Common myeloid progenitor, CD34-positive (primary cell): ENCODE results near the gene FAM210A.
A peak's percentile ranks its signal among the peaks of the same experiment; 100 is the strongest.

Source experiments
- CTCF ChIA-PET: fragments of 350-600 bp; sonication (Branson Sonifier 250); formaldehyde crosslinking; loops from one replicate; lab custom pipeline; 2021; ENCODE audit warnings: antibody characterized with exemption; lab: Charles Lee
- POLR2A ChIA-PET: fragments of 350-600 bp; sonication (Branson Sonifier 250); formaldehyde crosslinking; loops from one replicate; lab custom pipeline; 2021; ENCODE audit warnings: antibody characterized with exemption; lab: Charles Lee
- DNase-seq, 3 donors: peaks; one replicate each; pipeline versions ENCODE4 v3.0.0 to v3.0.0-alpha.2; 2013
- H3K27ac ChIP-seq, 2 experiments: 1 replicate in 1 of 2; 2 replicates in 1 of 2; pipeline ENCODE4 v1.7.0; 2013; ENCODE audit warnings: inconsistent platforms in 2 of 2, low read length in 2 of 2, mild to moderate bottlenecking in 2 of 2, low read depth in 1 of 2, moderate library complexity in 1 of 2; ENCODE audit not compliant: severe bottlenecking in 2 of 2, insufficient read depth in 1 of 2, poor library complexity in 1 of 2
- H3K27me3 ChIP-seq, 5 experiments: replicated peaks in 2 of 5; 1 replicate in 3 of 5; 2 replicates in 2 of 5; pipeline versions ENCODE4 v1.6.1 to v1.7.0; 2013; ENCODE audit warnings: low read length in 4 of 5, mild to moderate bottlenecking in 2 of 5, moderate library complexity in 2 of 5, inconsistent platforms in 1 of 5; ENCODE audit not compliant: insufficient read depth in 5 of 5, control insufficient read depth in 4 of 5
- H3K36me3 ChIP-seq, 4 experiments: 1 replicate in 2 of 4; 2 replicates in 2 of 4; pipeline versions ENCODE4 v1.6.1 to v1.7.0; 2013; ENCODE audit warnings: low read length in 3 of 4, control low read depth in 1 of 4, mild to moderate bottlenecking in 1 of 4; ENCODE audit not compliant: control insufficient read depth in 4 of 4, insufficient read depth in 4 of 4
- H3K4me1 ChIP-seq, 4 experiments: 1 replicate in 3 of 4; 2 replicates in 1 of 4; pipeline versions ENCODE4 v1.6.1 to v1.7.1; 2013; ENCODE audit warnings: low read length in 3 of 4, mild to moderate bottlenecking in 3 of 4, control low read depth in 1 of 4, inconsistent platforms in 1 of 4, moderate library complexity in 1 of 4; ENCODE audit not compliant: control insufficient read depth in 4 of 4, insufficient read depth in 4 of 4; ENCODE audit errors: control extremely low read depth in 1 of 4
- H3K4me3 ChIP-seq, 7 experiments: 1 replicate in 4 of 7; 2 replicates in 3 of 7; pipeline versions ENCODE4 v1.5.1 to v1.7.0; 2013; ENCODE audit warnings: mild to moderate bottlenecking in 7 of 7, low read length in 6 of 7, moderate library complexity in 6 of 7, inconsistent platforms in 2 of 7, low read depth in 2 of 7, control low read depth in 1 of 7; ENCODE audit not compliant: insufficient read depth in 4 of 7, control insufficient read depth in 1 of 7; ENCODE audit errors: extremely low read depth in 1 of 7
- H3K9me3 ChIP-seq, 5 experiments: 1 replicate in 4 of 5; 2 replicates in 1 of 5; pipeline versions ENCODE4 v1.6.1 to v1.7.1; 2013; ENCODE audit warnings: low read length in 4 of 5, mild to moderate bottlenecking in 2 of 5, inconsistent platforms in 1 of 5, low read depth in 1 of 5, moderate library complexity in 1 of 5; ENCODE audit not compliant: control insufficient read depth in 4 of 5, insufficient read depth in 2 of 5; ENCODE audit errors: control extremely low read depth in 1 of 5
- WGBS: methylation state at CpG from one replicate; pipeline ENCODE4 v1.1.5; 2013; ENCODE audit not compliant: insufficient coverage; 5-methylcytosine and 5-hydroxymethylcytosine counted together

FAM210A gene

GRCh38 chr18:13641551-13642439 lies 84.6 kb downstream of the FAM210A start:
- ChIA-PET CTCF (no interaction called here), POLR2A (no interaction called here)
- H3K4me3 ChIP-seq = peak overlapping the region in 6 of 7 experiments; percentile 22 to 78 (median 54)
- H3K36me3 ChIP-seq = peaks cover 2 to 15% (median 4%) of the 10 kb centered on the region in 4 experiments
- WGBS = 9% methylated on average over 76 of the region's 84 CpGs
- H3K27me3 ChIP-seq = no peaks in the 10 kb centered on the region
- H3K9me3 ChIP-seq = no peaks in the 10 kb centered on the region
- H3K4me1 ChIP-seq = peaks cover 0 to 17% (median 7%) of the 10 kb centered on the region in 4 experiments
- peak; percentile 18 to 61 (median 46) for DNase-seq
- H3K27ac ChIP-seq = no peak overlapping the region

GRCh38 chr18:13640266-13640860 lies 86.0 kb downstream of the FAM210A start:
- Histone ChIP-seq H3K4me3 (no peak overlapping the region), H3K36me3 (peaks cover 0 to 16% (median 3%) of the 10 kb centered on the region in 4 experiments), H3K4me1 (peaks cover 0 to 17% (median 7%) of the 10 kb centered on the region in 4 experiments), H3K27ac (no peak overlapping the region), H3K9me3 (no peaks in the 10 kb centered on the region), H3K27me3 (no peaks in the 10 kb centered on the region)
- CTCF ChIA-PET = no interaction called here
- DNase-seq = no peak
- 94% methylated on average over 3 of the region's 10 CpGs for WGBS
- POLR2A ChIA-PET = no interaction called here

GRCh38 chr18:13638719-13639595 lies 87.4 kb downstream of the FAM210A start:
- 100% methylated on average over 7 of the region's 10 CpGs for WGBS
- Histone ChIP-seq H3K9me3 (no peaks in the 10 kb centered on the region), H3K4me3 (no peak overlapping the region), H3K27ac (no peak overlapping the region), H3K27me3 (no peaks in the 10 kb centered on the region), H3K4me1 (peaks cover 0 to 17% (median 7%) of the 10 kb centered on the region in 4 experiments), H3K36me3 (peaks cover 0 to 7% (median under 1%) of the 10 kb centered on the region in 4 experiments)
- ChIA-PET POLR2A (interaction anchor here (0.6 kb wide), 1 partner anchor 1317 kb away, joined by 7 read pairs; no protein-coding TSS in a partner anchor), CTCF (interaction anchor here (3.3 kb wide), 1 partner anchor 80 kb away, joined by 11 read pairs; no protein-coding TSS in a partner anchor)
- DNase-seq = no peak

DNA sequence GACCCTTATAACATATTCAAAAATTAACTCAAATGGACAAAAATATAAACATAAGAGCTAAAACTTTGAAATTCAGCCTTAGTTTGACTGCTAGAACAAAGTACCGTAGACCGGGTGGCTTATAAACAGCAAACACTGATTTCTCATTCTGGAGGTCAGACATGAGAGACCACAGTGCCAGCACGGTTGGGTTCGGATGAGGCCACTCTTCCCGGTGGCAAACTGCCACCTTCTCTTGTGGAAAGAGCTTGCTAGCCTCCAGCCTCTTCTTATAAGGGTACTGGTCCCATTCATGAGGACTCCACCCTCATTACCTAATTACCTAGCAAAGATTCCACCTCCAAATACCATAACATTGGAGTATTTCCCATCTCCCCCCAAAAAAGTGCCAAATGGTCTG lies 91.3 kb downstream of the FAM210A start:
- POLR2A ChIA-PET = interaction anchor here (0.8 kb wide), 1 partner anchor 86 kb away, joined by 3 read pairs; no protein-coding TSS in a partner anchor
- CTCF ChIA-PET = interaction anchor here (1.0 to 1.3 kb wide), 3 partner anchors 49 to 421 kb away, joined by 3 to 4 read pairs (median 3); no protein-coding TSS in a partner anchor
- 96% methylated on average over 5 of the region's 5 CpGs for WGBS
- peaks cover 0 to 5% (median under 1%) of the 10 kb centered on the region in 4 experiments for H3K4me1 ChIP-seq
- H3K27me3 ChIP-seq = no peaks in the 10 kb centered on the region
- peaks cover 0 to 15% (median 12%) of the 10 kb centered on the region in 5 experiments for H3K9me3 ChIP-seq
- H3K4me3 ChIP-seq = no peak overlapping the region
- no peak for DNase-seq
- H3K27ac ChIP-seq = no peak overlapping the region
- peaks cover 2 to 11% (median 5%) of the 10 kb centered on the region in 4 experiments for H3K36me3 ChIP-seq

- POLR2A ChIA-PET = no interaction called here
Measured at GRCh38 chr18:13633700-13634099, 92.7 kb downstream of the FAM210A start.

GRCh38 chr18:13630716-13631268 lies 95.6 kb downstream of the FAM210A start:
- peaks cover 0 to 15% (median 12%) of the 10 kb centered on the region in 5 experiments for H3K9me3 ChIP-seq
- no peak for DNase-seq
- ChIA-PET POLR2A (interaction anchor here (1.7 kb wide), 1 partner anchor 73 kb away, joined by 5 read pairs; no protein-coding TSS in a partner anchor), CTCF (interaction anchor here (0.7 to 10.0 kb wide), 7 partner anchors 9 to 415 kb away, joined by 3 to 191 read pairs (median 3); no protein-coding TSS in a partner anchor)
- WGBS = 98% methylated on average over 6 of the region's 7 CpGs
- peaks cover 0 to 5% (median 5%) of the 10 kb centered on the region in 4 experiments for H3K36me3 ChIP-seq
- H3K27ac ChIP-seq = no peak overlapping the region
- no peak overlapping the region for H3K4me3 ChIP-seq
- H3K27me3 ChIP-seq = no peaks in the 10 kb centered on the region
- H3K4me1 ChIP-seq = peaks cover 12 to 24% (median 15%) of the 10 kb centered on the region in 4 experiments

More at GRCh38 chr18:13633700-13634099, 92.7 kb downstream of the FAM210A start:
- H3K27ac ChIP-seq = no peak overlapping the region
- WGBS = 98% methylated on average over 5 of the region's 5 CpGs
- no peaks in the 10 kb centered on the region for H3K27me3 ChIP-seq
- peaks cover 0 to 15% (median 12%) of the 10 kb centered on the region in 5 experiments for H3K9me3 ChIP-seq
- H3K36me3 ChIP-seq = peaks cover 2 to 8% (median 5%) of the 10 kb centered on the region in 4 experiments
- H3K4me3 ChIP-seq = no peak overlapping the region
- peaks cover 5 to 12% (median 9%) of the 10 kb centered on the region in 4 experiments for H3K4me1 ChIP-seq
- CTCF ChIA-PET = interaction anchor here (1.1 to 10.0 kb wide), 3 partner anchors 18 to 417 kb away, joined by 3 to 191 read pairs (median 5); no protein-coding TSS in a partner anchor
- no peak for DNase-seq
